ENCODE measurements around the gene SMIM43. TPM values are rescaled to one million over a fixed set of nuclear protein-coding genes. Genes with fewer than 3 reads are reported as not detected.
A peak's percentile ranks its signal among the peaks of the same experiment; 100 is the strongest.

SMIM43 gene
- total and polyA plus RNA-seq, 2 experiments from 2014 or later: not detected

DNA sequence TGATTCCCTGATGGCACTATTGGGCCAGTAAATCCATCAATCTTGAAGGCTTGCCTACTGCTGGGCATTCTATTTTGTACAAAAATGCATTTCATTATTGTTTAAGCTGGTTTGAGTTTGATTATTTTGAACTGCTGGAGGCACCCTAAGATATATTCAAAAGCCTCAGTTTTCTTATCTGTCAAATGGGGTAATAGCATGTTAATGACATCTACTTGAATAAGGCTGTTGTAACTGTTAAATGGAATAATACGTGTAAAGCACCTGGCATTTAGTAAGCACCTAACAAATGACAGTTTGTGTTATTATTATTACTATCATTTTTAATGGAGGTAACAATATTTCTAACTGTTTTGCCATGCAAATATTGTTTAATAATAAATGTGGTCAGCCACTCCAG lies 6.9 kb upstream of the SMIM43 start:
- H3K4me1 ChIP-seq (ENCODE audit: low read depth): no peaks in the 10 kb centered on the region
- no peak overlapping the region for H3K4me3 ChIP-seq
- TF ChIP-seq, protein P1, sequence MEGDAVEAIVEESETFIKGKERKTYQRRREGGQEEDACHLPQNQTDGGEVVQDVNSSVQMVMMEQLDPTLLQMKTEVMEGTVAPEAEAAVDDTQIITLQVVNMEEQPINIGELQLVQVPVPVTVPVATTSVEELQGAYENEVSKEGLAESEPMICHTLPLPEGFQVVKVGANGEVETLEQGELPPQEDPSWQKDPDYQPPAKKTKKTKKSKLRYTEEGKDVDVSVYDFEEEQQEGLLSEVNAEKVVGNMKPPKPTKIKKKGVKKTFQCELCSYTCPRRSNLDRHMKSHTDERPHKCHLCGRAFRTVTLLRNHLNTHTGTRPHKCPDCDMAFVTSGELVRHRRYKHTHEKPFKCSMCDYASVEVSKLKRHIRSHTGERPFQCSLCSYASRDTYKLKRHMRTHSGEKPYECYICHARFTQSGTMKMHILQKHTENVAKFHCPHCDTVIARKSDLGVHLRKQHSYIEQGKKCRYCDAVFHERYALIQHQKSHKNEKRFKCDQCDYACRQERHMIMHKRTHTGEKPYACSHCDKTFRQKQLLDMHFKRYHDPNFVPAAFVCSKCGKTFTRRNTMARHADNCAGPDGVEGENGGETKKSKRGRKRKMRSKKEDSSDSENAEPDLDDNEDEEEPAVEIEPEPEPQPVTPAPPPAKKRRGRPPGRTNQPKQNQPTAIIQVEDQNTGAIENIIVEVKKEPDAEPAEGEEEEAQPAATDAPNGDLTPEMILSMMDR (IDR thresholded peaks at IDR 0.05; ENCODE audit: low read depth, low read length): no peak
- H3K9me3 ChIP-seq (ENCODE audit: low read depth): no peaks in the 10 kb centered on the region
- H3K27me3 ChIP-seq: peaks cover 54% of the 10 kb centered on the region
- H3K27ac ChIP-seq: no peak overlapping the region
- DNase-seq (ENCODE audit: low read depth in 1 of 2, low spot score in 1 of 2): no peak
- H3K36me3 ChIP-seq: no peaks in the 10 kb centered on the region

DNA sequence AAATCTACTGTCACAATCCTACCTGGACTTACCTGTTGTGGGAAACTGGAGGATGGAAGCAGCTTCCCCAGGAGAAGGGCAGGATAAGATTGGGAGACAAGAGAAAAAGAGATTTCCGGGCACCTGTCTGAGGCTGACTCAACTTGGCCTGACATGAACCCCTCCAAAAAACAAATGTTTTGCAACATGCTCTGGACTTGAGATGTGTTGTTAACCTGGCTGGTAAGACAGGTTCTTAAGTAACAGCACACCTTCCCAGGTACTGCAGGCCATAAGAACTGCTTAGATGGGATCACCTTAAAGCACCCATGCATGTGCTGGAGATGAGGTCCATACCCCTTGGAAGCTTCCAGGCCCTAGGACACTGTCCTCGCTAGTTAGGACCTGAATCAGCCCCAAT lies 4.4 kb upstream of the SMIM43 start:
- Histone ChIP-seq H3K4me3 (no peak overlapping the region), H3K27me3 (peaks cover 80% of the 10 kb centered on the region), H3K9me3 (ENCODE audit: low read depth) (no peaks in the 10 kb centered on the region), H3K27ac (no peak overlapping the region), H3K36me3 (no peaks in the 10 kb centered on the region), H3K4me1 (ENCODE audit: low read depth) (no peaks in the 10 kb centered on the region)
- no peak for DNase-seq (ENCODE audit: low read depth in 1 of 2, low spot score in 1 of 2)
- TF ChIP-seq, protein P1 (IDR thresholded peaks at IDR 0.05; ENCODE audit: low read depth, low read length): no peak

DNA sequence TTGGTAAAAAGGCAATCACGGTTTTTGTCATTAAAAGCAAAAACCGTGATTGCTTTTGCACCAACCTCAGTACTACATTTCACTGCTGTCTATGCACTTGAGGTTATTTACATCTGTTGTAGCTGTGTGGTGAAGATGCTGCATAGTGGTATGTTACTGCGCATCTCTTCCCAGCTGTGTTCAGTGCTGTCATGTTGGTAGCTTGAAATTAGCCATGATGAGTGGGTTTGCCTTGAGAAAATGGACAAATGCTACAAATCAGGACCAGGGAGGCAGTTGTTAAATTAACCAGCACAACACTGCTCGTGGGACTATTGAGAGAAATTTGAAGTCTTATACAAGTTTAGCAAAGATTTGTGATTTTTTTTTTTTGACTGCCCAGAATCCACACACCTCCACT lies 2.2 kb upstream of the SMIM43 start:
- Histone ChIP-seq H3K4me1 (ENCODE audit: low read depth) (no peaks in the 10 kb centered on the region), H3K27me3 (peaks cover 100% of the 10 kb centered on the region), H3K9me3 (ENCODE audit: low read depth) (no peaks in the 10 kb centered on the region), H3K36me3 (no peaks in the 10 kb centered on the region), H3K27ac (no peak overlapping the region), H3K4me3 (no peak overlapping the region)
- TF ChIP-seq, protein P1 (IDR thresholded peaks at IDR 0.05; ENCODE audit: low read depth, low read length): no peak
- no peak for DNase-seq (ENCODE audit: low read depth in 1 of 2, low spot score in 1 of 2)

DNA sequence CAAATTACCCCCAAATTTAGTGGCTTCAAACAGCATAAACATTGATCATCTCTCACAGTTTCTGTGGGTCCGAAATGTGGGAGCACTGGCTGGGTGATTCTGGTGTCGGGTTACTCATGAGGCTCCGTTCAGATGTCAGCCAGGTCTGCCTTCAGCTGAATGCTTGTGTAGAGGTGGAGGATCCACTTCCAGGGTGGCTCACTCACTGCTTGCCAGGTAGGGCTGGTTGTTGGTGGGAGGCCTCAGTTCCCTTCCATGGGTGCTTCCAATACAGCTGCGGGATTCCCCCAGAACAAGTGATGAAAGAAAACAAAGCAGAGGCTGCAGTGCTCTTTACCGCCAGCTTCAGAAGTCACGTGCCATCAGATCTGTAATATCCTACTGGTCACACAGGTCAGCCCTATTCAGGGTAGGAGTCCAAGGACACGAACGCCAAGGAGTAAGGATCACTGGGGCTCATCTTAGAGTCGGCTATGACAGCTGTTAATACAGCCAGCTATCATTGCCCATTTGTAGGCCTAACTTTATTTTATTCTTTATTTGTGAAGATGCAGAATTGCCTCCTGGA lies 1.1 kb upstream of the SMIM43 start:
- Histone ChIP-seq H3K27me3 (peaks cover 100% of the 10 kb centered on the region), H3K4me1 (ENCODE audit: low read depth) (no peaks in the 10 kb centered on the region), H3K27ac (no peak overlapping the region), H3K4me3 (no peak overlapping the region), H3K36me3 (no peaks in the 10 kb centered on the region), H3K9me3 (ENCODE audit: low read depth) (no peaks in the 10 kb centered on the region)
- peak in 1 of 2 donors; percentile 7 for DNase-seq (ENCODE audit: low read depth in 1 of 2, low spot score in 1 of 2)
- TF ChIP-seq, protein P1 (IDR thresholded peaks at IDR 0.05; ENCODE audit: low read depth, low read length): no peak

DNA sequence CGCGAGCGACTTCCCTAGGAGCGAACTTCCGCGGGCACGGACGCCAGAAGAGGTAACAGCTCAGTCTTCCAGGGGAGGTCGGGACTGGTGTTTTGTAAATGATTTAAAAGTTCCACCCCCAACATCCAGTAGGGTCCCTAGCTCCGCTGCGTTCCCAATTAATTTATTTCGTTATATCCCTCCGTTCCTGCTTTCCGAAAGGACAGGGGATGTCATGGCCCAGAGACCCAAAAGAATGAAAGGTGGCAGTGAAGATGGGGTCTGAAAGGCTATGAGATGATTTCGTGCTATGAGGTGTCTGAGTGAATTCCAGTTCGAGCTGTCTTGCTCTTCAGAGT lies 373 bp upstream of the SMIM43 start:
- no peaks in the 10 kb centered on the region for H3K9me3 ChIP-seq (ENCODE audit: low read depth)
- H3K4me3 ChIP-seq: peak overlapping the region; percentile 41
- no peak for DNase-seq (ENCODE audit: low read depth in 1 of 2, low spot score in 1 of 2)
- no peaks in the 10 kb centered on the region for H3K36me3 ChIP-seq
- peaks cover 100% of the 10 kb centered on the region for H3K27me3 ChIP-seq
- no peaks in the 10 kb centered on the region for H3K4me1 ChIP-seq (ENCODE audit: low read depth)
- TF ChIP-seq, protein P1 (IDR thresholded peaks at IDR 0.05; ENCODE audit: low read depth, low read length): no peak
- H3K27ac ChIP-seq: no peak overlapping the region

DNA sequence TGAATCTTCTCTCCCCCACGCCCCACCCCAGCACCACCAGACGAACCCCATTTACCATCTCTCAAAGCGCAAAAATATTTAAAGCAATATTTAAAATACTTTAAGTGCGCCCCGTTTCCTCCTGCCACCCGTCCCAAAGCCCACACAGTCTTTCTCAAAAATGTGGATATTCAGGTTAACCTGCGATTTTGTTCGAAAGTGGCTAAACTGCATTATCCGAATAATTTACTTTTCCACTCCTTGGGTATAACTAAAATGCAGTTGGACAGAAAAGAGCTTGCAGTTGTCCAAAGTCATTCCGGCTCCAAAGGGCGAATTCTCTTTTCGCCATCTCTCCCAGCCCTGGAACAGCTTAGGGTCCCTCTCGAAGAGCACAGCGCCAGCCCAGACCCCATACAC lies 662 bp downstream of the SMIM43 start:
- TF ChIP-seq, protein P1 (IDR thresholded peaks at IDR 0.05; ENCODE audit: low read depth, low read length): no peak
- Histone ChIP-seq H3K36me3 (no peaks in the 10 kb centered on the region), H3K27me3 (peaks cover 100% of the 10 kb centered on the region), H3K4me1 (ENCODE audit: low read depth) (no peaks in the 10 kb centered on the region), H3K9me3 (ENCODE audit: low read depth) (no peaks in the 10 kb centered on the region), H3K27ac (no peak overlapping the region), H3K4me3 (peak overlapping the region; percentile 41)
- DNase-seq (ENCODE audit: low read depth in 1 of 2, low spot score in 1 of 2): no peak

Data from cardiac muscle cell (in vitro differentiated cells and primary cell).